Activated naive CD4-positive, alpha-beta T cell treated with anti-CD3 and anti-CD28 coated beads, Interleukin-2, amount 50 U/mL, for 16 hours (primary cell): ENCODE results near the gene KIF12.
"Not testable (repeated sequence)": the region's sequence is repeated elsewhere in the genome, so short reads cannot be mapped to it uniquely, and the experiment has no call there.

Experiments used
- DNase-seq: peaks from one replicate; pipeline ENCODE4 v3.0.0-alpha.2; 2020

Gene KIF12

GRCh38 chr9:114098936-114099668 lies at the start of gene KIF12:
TSS of gene KIF12 (minus strand) at chr9:114099292. CDS start at chr9:114099276, 16 bp downstream.
- no peak for DNase-seq

DNA sequence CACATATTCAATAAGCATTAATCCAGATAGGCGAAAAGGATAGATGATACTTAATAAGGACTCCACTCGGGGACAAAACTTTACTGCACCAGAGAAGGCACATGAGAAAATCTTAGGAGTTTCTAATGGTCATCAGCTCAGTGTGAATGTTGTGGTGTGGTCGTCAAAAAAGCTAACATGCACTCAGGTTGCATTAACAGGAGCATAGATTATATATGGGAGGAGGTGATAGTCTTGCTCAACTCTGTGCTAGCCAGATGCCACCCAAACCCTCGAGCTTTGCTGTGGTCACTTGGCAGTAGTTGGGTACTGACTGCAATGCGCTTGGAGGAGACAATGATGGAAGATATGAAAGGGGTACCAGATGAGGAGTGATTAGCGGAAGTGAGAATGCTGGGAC lies 47.6 kb upstream of the KIF12 start:
- no peak for DNase-seq

DNA sequence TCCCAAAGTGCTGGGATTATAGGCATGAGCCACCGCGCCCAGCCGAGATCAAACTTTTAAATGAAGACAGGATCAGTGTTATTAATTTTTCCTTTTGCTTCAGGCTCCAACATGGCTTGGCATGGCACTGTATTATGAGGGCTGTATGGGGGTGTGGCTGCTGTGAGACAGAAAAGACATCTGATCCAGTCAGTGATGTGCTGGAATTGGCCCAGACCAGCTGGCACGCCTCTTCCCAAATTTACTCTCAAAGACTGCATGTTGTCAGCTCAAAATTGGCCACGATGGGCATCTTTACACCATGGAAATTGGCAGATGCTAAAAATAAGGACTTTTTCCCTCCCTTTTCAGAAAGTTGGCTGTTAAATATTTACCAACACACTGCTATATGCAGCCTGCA lies 44.1 kb upstream of the KIF12 start:
- DNase-seq, result no peak

GRCh38 chr9:114141553-114142402 lies 42.7 kb upstream of the KIF12 start:
- DNase-seq, result no peak

DNA sequence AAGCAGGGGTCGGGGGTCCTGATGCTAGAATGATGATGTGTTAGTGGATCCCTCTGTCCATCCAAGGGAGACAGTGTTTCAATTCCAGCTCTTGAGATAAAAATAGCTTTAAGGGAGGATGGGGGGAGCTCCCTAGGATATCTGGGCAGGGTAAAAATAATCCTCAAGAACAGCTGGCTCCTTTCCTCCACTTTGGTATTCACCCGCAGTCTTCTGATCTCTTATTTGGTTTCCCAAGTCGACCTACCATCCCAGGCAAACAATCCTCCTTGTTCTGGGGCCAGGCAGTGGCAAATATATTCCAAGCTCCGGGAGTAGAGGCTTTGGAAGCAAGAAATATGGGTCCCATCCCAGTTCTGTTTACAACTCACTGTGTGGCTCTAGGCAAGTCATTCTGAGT lies 41.8 kb upstream of the KIF12 start:
- DNase-seq, result no peak

DNA sequence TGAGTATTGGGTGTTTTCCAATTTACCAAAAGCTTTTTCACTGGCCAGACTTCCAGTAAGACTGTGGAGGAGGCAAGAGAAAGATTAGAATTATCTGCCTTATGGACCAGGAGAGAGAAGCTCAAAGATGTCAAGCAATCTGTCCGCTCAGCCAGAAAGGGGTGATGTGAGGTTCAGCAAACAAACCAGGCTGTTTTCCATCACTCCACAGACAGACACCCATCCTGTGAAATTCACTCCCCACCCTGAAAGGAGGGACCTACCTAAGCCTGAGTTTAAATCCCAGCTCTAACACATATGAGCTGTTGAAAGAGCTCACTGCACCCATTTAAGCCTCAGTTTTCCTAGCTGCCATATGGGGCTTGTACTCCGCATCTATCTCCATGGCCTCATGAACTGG lies 41.3 kb upstream of the KIF12 start:
- DNase-seq, result no peak

GRCh38 chr9:114139071-114139470 lies 40.0 kb upstream of the KIF12 start:
- no peak for DNase-seq

DNA sequence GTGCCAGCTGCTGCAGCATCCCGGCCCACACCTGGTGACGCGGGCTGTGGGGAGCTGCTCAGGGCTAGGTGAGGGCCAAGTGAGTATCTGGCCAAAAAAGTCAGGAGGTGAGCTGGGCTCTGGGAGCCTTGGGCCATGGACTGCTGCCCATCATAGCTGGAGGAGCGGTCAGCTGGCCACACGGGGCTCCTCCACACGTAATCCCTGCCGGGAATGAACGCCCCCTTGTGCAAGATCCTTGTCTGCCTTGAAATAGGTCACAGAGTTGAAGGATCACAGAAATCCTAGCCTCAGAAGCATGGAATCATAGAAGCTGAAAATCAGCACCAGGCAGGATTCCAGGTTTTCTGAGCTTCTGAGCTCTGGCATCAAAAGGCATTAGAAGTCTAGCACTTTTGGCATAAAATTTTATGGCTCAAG lies 39.5 kb upstream of the KIF12 start:
- no peak for DNase-seq

DNA sequence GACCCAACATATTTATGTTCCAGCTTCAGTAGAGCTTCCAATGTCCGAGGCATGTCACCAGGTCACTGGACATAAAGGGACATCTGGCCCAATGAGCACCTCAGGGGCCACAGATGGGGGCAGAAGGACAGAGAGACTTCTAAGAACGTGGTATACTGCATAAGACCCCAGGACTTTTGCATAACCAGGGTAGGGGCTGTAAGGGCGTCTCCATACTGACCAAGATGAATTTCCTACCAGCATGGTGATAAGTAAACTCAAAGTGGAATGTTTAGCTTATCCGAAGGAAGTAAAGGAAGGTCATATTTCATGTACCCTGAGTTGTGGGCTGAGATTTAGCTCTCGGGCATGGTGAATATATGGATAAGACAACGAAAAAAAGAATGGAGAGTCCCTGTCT lies 38.7 kb upstream of the KIF12 start:
- DNase-seq, result no peak

- DNase-seq, result no peak
Measured at GRCh38 chr9:114134827-114135396, 35.8 kb upstream of the KIF12 start.

DNA sequence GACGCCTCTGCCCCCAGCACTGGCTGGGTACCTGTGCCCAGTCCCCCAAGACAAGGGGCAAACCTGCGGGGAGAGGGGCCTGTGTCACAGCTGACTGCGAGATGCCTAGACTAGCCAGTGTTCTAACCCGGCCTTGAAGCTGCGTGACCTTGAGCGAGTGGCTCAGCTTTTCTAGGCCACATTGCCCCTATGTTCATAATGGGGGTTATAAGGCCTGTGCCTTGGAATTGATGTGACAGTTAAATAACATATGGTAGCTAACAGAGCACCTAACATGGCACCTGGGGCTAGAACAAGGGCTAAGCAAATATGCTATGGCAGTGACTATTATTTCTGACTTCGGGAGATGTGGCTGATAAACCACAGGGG lies 33.4 kb upstream of the KIF12 start:
- no peak for DNase-seq

DNA sequence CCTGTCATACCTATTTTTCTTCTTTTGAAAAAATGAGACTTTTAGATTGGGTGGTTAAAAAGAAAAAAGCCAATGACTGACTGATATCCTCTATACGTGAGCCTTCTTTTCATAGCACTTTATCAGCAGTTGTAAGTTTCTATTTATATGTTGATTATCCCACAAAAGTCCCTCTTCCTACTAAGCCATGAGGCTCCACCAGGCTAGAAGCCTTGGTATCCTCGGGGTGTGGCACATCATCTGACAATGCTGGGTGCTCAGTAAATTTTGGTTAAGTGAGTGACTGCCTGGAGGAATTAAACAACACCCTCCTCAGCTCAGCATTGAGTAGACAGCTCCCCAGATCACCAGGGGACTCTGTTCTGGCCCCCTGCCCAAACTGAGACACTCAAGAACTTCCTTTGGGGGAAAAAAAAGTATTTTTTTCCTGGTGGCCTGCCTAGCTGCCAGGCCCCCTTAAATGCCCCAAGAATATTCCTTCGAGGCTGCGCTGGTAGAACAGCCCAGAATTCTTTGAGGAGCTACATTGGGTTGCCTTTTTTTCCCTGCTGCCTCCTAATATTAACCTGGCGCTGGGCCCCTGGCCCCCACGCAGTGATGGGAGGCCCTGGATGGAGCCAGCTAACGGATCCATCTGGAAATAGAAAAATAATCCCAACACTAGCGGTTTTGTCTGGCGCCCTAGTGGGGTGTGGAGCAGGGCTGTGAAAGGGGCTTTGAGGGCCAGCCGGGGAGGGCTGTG lies 32.9 kb upstream of the KIF12 start:
- no peak for DNase-seq

DNA sequence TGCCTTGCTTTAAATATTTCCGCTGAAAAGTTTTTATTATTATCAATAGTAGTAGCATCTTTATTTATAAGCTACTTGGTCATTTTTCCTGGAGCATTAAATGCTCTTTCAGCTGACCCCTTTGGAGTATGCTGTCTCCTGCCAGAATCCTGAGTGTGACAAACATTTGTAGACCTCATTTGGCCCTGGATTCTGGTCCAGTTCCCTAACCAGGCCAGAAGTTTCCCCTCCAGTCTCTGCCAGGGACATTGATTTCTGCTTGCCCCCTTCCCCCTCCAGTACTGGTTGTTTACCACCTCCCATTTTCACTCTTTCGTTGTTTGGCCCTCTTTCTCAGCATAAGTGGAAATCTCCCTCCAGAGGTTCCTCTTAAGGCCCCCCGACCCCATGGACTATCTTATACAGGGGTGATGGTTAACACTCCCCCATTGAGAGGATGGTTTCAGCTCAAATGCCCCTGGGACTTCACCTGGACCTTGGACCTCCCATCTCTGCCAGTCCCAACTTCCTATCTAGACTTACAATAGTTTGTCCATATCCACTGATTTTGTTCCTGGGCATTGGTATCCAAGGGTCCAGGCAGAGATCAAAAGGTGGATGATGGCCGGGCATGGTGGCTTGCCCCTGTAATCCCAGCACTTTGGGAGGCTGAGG lies 31.7 kb upstream of the KIF12 start:
- DNase-seq, result no peak

DNA sequence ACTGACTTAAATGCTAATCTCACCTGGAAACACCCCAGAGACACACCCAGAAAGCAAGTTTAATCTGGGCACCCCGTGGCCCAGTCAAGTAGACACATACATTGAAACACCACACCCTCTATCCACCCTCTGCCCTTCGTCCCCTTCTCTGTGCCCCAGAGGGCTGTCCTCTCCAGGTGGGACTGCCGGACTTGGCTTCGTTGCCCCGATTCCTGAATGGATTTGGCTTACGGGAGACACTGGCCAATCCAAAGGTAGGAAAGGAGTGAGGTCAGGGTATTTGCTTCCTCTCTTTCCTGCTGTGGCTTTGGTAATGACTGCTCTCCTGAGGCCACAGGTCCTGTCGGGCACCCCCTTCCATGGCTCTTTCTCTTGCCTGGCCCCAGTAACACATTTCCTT lies 31.0 kb upstream of the KIF12 start:
- DNase-seq, result no peak

GRCh38 chr9:114128759-114129158 lies 29.7 kb upstream of the KIF12 start:
- DNase-seq, result not testable (repeated sequence)

GRCh38 chr9:114126247-114127060 lies 27.4 kb upstream of the KIF12 start:
- DNase-seq, result no peak

DNA sequence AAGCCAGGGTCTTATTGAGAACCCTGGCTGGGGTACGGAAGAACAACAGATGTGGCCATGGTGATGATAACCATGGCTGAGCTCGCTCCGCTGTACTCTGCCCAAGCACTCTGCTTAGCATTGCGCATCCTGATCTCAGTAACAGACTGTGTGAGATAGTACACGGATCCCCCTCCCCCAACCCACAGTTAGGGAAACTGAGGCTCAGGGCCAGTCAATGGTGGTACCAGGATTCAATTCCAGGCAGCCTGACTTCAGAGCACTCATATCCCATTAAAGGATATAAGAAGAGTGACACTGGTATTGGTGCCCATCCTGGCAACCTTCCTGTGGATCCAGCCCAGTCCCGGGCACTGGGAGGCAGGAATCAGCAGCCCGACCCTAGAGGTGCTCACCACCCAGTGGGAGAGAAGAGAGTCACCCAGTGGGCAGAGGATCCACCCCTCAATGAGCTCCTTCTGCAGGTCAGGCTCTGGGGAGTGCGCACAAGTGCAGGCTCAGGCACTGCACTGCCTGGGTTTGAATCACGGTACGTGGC lies 26.5 kb upstream of the KIF12 start:
- no peak for DNase-seq

DNA sequence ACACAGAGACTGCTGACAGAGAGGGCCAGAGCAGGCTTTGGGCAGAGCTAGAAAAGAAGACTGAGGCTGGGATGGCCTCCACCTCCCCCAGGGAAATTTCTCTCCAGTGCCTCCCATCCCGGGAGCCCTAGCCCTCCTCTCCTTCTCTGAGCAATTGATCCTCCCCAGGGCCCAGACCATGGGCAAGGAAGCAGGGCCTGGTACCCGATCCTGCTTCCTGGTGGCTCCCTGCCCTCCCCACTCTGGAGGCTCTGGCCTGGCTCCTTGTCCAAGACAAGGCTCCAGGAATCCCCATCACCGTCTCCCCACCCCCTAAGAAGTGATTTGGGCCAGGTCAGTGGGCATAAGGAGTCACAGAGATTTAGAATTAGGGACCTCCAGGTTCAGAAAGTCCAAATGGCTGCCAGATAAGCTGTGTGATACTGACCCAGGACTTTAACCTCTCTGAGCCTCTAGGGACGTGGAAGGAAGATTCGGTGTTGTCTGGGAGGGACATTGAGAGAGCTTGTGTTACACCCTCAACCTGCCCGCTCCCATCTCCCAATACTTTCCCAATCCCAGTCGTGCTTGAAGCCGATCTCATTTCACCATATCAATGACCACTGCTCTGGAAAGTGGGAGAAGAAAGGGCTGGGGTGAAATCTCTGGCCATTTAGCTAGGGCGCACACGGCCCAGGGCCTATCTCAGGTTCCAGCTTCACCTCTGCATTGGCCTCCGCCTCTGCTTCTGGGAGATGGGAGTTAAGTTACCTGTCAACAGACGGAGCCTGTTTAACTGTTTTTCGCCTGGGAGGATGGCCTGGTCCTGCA lies 25.8 kb upstream of the KIF12 start:
- no peak for DNase-seq

GRCh38 chr9:114124138-114124537 lies 25.0 kb upstream of the KIF12 start:
- no peak for DNase-seq
